HepG2 (cell line): Measurements from ENCODE around the gene HAS3.

Source experiments
- BHLHE40 ChIP-seq: IDR thresholded peaks from 2 replicates; pipeline ENCODE4 v1.6.1; 2011; ENCODE audit warnings: low read length, improper control_type of control experiment
- CEBPG ChIP-seq: IDR thresholded peaks from 2 replicates; pipeline ENCODE4 v1.6.1; 2016
- CTCF ChIP-seq: sonication (generic); formaldehyde crosslinking; IDR thresholded peaks from 2 replicates; pipeline ENCODE4 v1.5.0; 2020; ENCODE audit warnings: mild to moderate bottlenecking, missing genetic modification reagents, moderate library complexity
- MEIS1 ChIP-seq: sonication (generic); formaldehyde crosslinking; IDR thresholded peaks from 2 replicates; pipeline ENCODE4 v1.9.0; 2021; ENCODE audit warnings: mild to moderate bottlenecking, missing genetic modification reagents, moderate library complexity, borderline replicate concordance
- ZBTB33 ChIP-seq: sonication (generic); formaldehyde crosslinking; IDR thresholded peaks from 2 replicates; pipeline ENCODE4 v1.4.0; 2020; ENCODE audit warnings: missing genetic modification reagents
- ZNF143 ChIP-seq: sonication (generic); formaldehyde crosslinking; IDR thresholded peaks from 2 replicates; pipeline ENCODE4 v1.4.0; 2020; ENCODE audit warnings: missing genetic modification reagents
- ZNF354B ChIP-seq: sonication (generic); formaldehyde crosslinking; IDR thresholded peaks from 2 replicates; pipeline ENCODE4 v1.8.0; 2022; ENCODE audit warnings: mild to moderate bottlenecking, missing genetic modification reagents

GRCh38 chr16:69077251-69077650, 28.2 kb upstream of the HAS3 start:
- no peak for TF ChIP-seq CTCF (CRISPR knock-in tag)
- TF ChIP-seq ZNF354B (CRISPR knock-in tag) = no peak
- no peak for TF ChIP-seq CEBPG (CRISPR knock-in tag)
- no peak for TF ChIP-seq ZNF143
- no peak for TF ChIP-seq ZBTB33 (CRISPR knock-in tag)
- TF ChIP-seq MEIS1 (CRISPR knock-in tag) = no peak
- no peak for TF ChIP-seq BHLHE40
